NCI-H2171 (cell line): ENCODE results near the gene FAM53C.
"Not testable (repeated sequence)": the region's sequence is repeated elsewhere in the genome, so short reads cannot be mapped to it uniquely, and the experiment has no call there.

Source experiments
- DNase-seq: peaks from one replicate; lab custom pipeline; 2025; lab: John Stamatoyannopoulos, UW

FAM53C gene

GRCh38 chr5:138337685-138338410 lies at the start of gene FAM53C:
FAM53C (plus strand) TSS chr5:138338266; CDS start chr5:138341336, 3,070 bp downstream.
- DNase-seq: peak; percentile 74

GRCh38 chr5:138289296-138289695 lies 48.8 kb upstream of the FAM53C start:
- DNase-seq: no peak

GRCh38 chr5:138303372-138303771 lies 34.7 kb upstream of the FAM53C start:
- DNase-seq: no peak

GRCh38 chr5:138305797-138306196 lies 32.3 kb upstream of the FAM53C start:
- peak; percentile 28 for DNase-seq

GRCh38 chr5:138315751-138316278 lies 22.3 kb upstream of the FAM53C start:
- DNase-seq: no peak

GRCh38 chr5:138316355-138316754 lies 21.7 kb upstream of the FAM53C start:
- DNase-seq: no peak

- DNase-seq: not testable (repeated sequence)
Observed at GRCh38 chr5:138318211-138318610, 19.9 kb upstream of the FAM53C start.

- DNase-seq: no peak
Observed at GRCh38 chr5:138330813-138331448, 7.1 kb upstream of the FAM53C start.

GRCh38 chr5:138331449-138332368 lies 6.4 kb upstream of the FAM53C start, which contains the start of gene CDC25C:
CDC25C (minus strand) TSS chr5:138331804; CDS start chr5:138331180, 624 bp downstream.
- peak; percentile 88 for DNase-seq

- no peak for DNase-seq
Observed at GRCh38 chr5:138334867-138335447, 3.1 kb upstream of the FAM53C start.

GRCh38 chr5:138336952-138337684 lies 948 bp upstream of the FAM53C start:
- DNase-seq: no peak

GRCh38 chr5:138338411-138339090 lies 485 bp downstream of the FAM53C start:
- no peak for DNase-seq

- no peak for DNase-seq
Observed at GRCh38 chr5:138339091-138339456, 1.0 kb downstream of the FAM53C start.

GRCh38 chr5:138339464-138339863 lies 1.4 kb downstream of the FAM53C start:
- no peak for DNase-seq

- DNase-seq: no peak
Observed at GRCh38 chr5:138340008-138340407, 1.9 kb downstream of the FAM53C start.

GRCh38 chr5:138344887-138345622 lies 7.0 kb downstream of the FAM53C start:
- DNase-seq: no peak

- no peak for DNase-seq
Observed at GRCh38 chr5:138346889-138347288, 8.8 kb downstream of the FAM53C start.

GRCh38 chr5:138349852-138350562 lies 11.9 kb downstream of the FAM53C start:
- DNase-seq: no peak

GRCh38 chr5:138350563-138350890 lies 12.5 kb downstream of the FAM53C start:
- no peak for DNase-seq
